ENCODE measurements around the gene ATRNL1.
A peak's percentile ranks its signal among the peaks of the same experiment; 100 is the strongest.

The ATRNL1 gene

DNA sequence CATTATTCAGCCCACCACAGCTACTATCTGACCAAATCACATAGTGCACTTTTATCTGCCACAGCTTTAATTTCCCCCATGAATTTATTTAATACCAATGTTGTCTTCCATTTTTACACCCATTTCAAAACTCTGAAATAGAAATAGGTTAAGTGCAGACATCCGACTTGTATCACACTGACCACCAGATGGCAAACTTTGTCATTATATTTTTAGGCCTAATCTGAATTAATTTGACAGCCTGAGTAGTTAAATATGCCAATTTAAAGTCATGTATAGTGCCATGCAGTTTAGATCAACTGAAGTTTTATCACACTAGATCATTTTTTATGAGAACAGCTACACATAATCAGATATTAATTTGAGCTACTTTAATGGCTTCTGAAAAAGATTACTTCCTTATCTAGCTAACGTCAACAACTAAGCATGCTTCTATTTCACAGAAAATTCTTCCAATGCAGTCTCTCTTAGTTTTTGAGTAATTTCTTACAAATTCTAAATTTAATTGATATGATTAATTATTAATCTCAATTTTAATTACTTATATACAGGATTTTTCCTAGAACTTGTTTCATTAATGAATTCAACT lies 613.4 kb downstream of the ATRNL1 start:
- Histone ChIP-seq H3K4me3 (replicated peaks; ENCODE audit: low read depth, low read length) (no peak overlapping the region), H3K27me3 (replicated peaks; ENCODE audit: control insufficient read depth, insufficient read depth, low read length) (no peaks in the 10 kb centered on the region), H3K36me3 (ENCODE audit: control insufficient read depth, insufficient read depth, low read length) (no peaks in the 10 kb centered on the region)
- peak; percentile 39 for TF ChIP-seq CTCF (IDR thresholded peaks at IDR 0.05; ENCODE audit: insufficient read depth, low read length, poor library complexity, severe bottlenecking)
- no peak for DNase-seq (ENCODE audit: extremely low read depth, insufficient read length)

- TF ChIP-seq CTCF (IDR thresholded peaks at IDR 0.05; ENCODE audit: insufficient read depth, low read length, poor library complexity, severe bottlenecking) = no peak
Observed at GRCh38 chr10:115710136-115710535, 617.0 kb downstream of the ATRNL1 start.

DNA sequence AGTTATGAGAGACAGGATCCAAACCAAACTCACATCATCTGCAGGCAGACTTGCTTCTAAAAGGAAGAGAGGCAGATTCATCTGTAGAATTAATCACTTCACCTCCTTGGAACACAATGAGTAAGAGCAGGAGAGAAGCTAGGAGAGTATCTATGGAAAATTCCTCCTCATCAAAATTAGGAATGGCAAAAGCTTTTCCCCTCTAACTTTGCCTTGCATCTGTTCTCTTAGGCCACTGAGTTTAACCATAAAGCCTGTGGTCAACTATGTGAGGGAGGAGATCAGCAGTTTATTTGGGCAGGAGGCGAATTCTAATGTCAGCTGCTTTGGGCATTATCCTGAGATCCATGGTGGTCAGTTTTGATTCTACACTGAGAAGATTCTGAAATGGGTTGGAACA lies 618.1 kb downstream of the ATRNL1 start:
- TF ChIP-seq CTCF (IDR thresholded peaks at IDR 0.05; ENCODE audit: insufficient read depth, low read length, poor library complexity, severe bottlenecking) = no peak
- H3K4me3 ChIP-seq (replicated peaks; ENCODE audit: low read depth, low read length) = no peak overlapping the region
- H3K36me3 ChIP-seq (ENCODE audit: control insufficient read depth, insufficient read depth, low read length) = no peaks in the 10 kb centered on the region
- DNase-seq (ENCODE audit: extremely low read depth, insufficient read length) = no peak
- H3K27me3 ChIP-seq (replicated peaks; ENCODE audit: control insufficient read depth, insufficient read depth, low read length) = no peaks in the 10 kb centered on the region

More at GRCh38 chr10:115710136-115710535, 617.0 kb downstream of the ATRNL1 start:
- no peak overlapping the region for H3K4me3 ChIP-seq (replicated peaks; ENCODE audit: low read depth, low read length)
- DNase-seq (ENCODE audit: extremely low read depth, insufficient read length) = no peak
- no peaks in the 10 kb centered on the region for H3K27me3 ChIP-seq (replicated peaks; ENCODE audit: control insufficient read depth, insufficient read depth, low read length)
- H3K36me3 ChIP-seq (ENCODE audit: control insufficient read depth, insufficient read depth, low read length) = no peaks in the 10 kb centered on the region

- TF ChIP-seq CTCF (IDR thresholded peaks at IDR 0.05; ENCODE audit: insufficient read depth, low read length, poor library complexity, severe bottlenecking) = no peak
- Histone ChIP-seq H3K36me3 (ENCODE audit: control insufficient read depth, insufficient read depth, low read length) (no peaks in the 10 kb centered on the region), H3K4me3 (replicated peaks; ENCODE audit: low read depth, low read length) (no peak overlapping the region), H3K27me3 (replicated peaks; ENCODE audit: control insufficient read depth, insufficient read depth, low read length) (no peaks in the 10 kb centered on the region)
- DNase-seq (ENCODE audit: extremely low read depth, insufficient read length) = no peak
Observed at GRCh38 chr10:115720121-115720520, 627.0 kb downstream of the ATRNL1 start.

DNA sequence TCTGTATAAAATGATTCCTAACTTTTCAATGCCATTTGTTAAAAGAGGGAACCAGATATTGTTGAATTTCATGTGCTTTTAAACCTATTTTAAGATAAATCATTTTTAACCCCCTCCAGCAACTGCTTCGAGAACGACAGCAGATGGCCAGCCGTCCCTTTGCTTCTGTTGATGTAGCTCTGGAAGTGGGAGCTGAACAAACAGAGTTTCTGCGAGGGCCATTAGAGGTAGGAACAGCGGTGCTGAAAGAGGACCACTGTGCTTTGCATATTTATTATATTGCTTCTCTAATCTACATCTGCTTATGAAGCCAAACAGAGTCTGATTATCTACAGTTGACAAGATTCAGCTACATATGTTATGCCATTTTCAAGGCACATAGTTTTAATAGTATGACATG lies 634.0 kb downstream of the ATRNL1 start:
- no peak for DNase-seq (ENCODE audit: extremely low read depth, insufficient read length)
- Histone ChIP-seq H3K27me3 (replicated peaks; ENCODE audit: control insufficient read depth, insufficient read depth, low read length) (no peaks in the 10 kb centered on the region), H3K36me3 (ENCODE audit: control insufficient read depth, insufficient read depth, low read length) (no peaks in the 10 kb centered on the region), H3K4me3 (replicated peaks; ENCODE audit: low read depth, low read length) (no peak overlapping the region)
- TF ChIP-seq CTCF (IDR thresholded peaks at IDR 0.05; ENCODE audit: insufficient read depth, low read length, poor library complexity, severe bottlenecking) = no peak

DNA sequence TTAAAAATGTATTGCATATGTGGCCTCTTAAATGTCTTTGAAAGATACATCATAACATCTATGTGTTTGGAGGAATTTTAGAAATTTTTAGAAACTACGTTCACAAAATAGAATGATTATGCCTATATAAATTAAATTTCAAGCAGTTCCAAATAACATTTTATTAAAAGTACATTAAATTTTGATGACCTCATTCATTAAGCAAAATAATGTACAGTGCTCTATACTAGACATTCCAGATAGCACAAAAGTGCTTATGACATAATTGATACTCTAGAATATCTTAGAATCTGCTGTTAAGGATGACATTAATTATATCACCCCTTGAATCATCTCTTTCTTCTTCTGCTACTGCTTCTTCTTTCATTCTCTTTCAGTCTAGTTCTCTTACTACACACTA lies 650.9 kb downstream of the ATRNL1 start:
- DNase-seq (ENCODE audit: extremely low read depth, insufficient read length) = no peak
- Histone ChIP-seq H3K4me3 (replicated peaks; ENCODE audit: low read depth, low read length) (no peak overlapping the region), H3K36me3 (ENCODE audit: control insufficient read depth, insufficient read depth, low read length) (no peaks in the 10 kb centered on the region), H3K27me3 (replicated peaks; ENCODE audit: control insufficient read depth, insufficient read depth, low read length) (no peaks in the 10 kb centered on the region)
- TF ChIP-seq CTCF (IDR thresholded peaks at IDR 0.05; ENCODE audit: insufficient read depth, low read length, poor library complexity, severe bottlenecking) = no peak
